Testis (tissue), 2 donors: ENCODE measurements around the gene MDC1.

ENCODE experiments used
- CTCF ChIP-seq, 3 experiments: fragments of 450-650 bp in 2 of 3; fragments of 200-600 bp in 1 of 3; sonication (generic) in 1 of 3; IDR thresholded peaks; one replicate each; pipeline ENCODE4 v1.5.1; 2016 to 2019; ENCODE audit warnings: antibody characterized with exemption in 3 of 3, mild to moderate bottlenecking in 2 of 3, moderate library complexity in 1 of 3
- POLR2A ChIP-seq: fragments of 450-650 bp; IDR thresholded peaks from one replicate; pipeline ENCODE4 v1.6.1; 2017; ENCODE audit warnings: antibody characterized with exemption, mild to moderate bottlenecking, moderate library complexity

DNA sequence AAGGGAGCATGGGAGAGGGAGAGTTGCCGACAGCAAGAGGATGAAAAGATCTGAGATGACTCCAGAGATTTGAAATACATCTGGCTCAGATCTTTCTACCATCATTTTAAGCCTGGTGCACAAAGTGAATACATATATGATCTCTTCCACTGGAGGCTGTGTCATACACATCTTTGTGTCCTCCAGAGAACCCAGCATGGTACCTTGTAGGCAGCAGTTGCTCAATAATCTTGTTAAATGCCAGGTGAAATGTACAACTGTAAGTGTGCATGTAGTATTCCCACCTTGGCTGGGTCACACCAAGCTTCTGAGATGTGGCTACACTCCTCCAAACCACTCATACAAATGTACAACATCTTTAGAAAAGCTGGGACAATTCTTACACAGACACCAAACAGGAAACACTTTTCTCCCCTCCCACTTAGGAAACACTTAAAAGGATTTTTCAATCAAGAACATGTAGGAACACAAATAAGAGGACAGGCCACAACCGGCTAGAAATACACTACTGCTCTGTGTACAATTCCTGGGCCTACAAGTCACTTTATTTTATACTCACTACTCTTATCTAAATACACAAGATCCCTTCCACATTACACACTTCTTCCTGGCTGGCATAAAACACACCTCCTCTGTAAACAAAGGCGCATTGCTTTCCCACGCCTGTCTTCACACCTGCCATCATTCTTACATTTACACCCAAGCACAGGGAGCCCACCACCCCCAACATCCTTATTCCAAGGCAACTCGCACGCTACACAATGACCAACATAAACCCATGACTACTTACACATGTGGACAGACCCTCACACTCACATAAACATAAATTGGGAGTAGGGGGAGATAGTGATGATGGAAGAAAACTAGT, 31.1 kb upstream of the MDC1 start:
- no peak for TF ChIP-seq CTCF (IDR thresholded peaks at IDR 0.05)
- no peak for TF ChIP-seq POLR2A
